IMR-90 (cell line): ENCODE data around the gene CASTOR1. TPM values are rescaled to one million over a fixed set of nuclear protein-coding genes. Genes with fewer than 3 reads are reported as not detected.

Experiments used
- ATAC-seq: fragments of 200-7000 bp; cut with Tn5 transposase; 2 replicates; pipeline ENCODE4 v1.9.1; 2020; ENCODE audit warnings: low read depth, mild to moderate bottlenecking, moderate library complexity
- BruUV-seq: library from RNA; stranded (reverse); fragments of 400-500 nt; replicated peaks from 2 replicates; lab custom pipeline; 2021; lab: Mats Ljungman, UMichigan
- CTCF ChIA-PET: fragments of 300-600 bp; formaldehyde crosslinking; extraction: SDS; loops from one replicate; lab custom pipeline; 2021; ENCODE audit warnings: antibody characterized with exemption; lab: Yijun Ruan, JAX
- POLR2A ChIA-PET: fragments of 300-600 bp; sonication (Branson Sonifier 250); formaldehyde crosslinking; loops from one replicate; lab custom pipeline; 2022; ENCODE audit warnings: antibody characterized with exemption; ENCODE audit not compliant: unreplicated experiment; lab: Charles Lee
- DNase-seq: peaks from one replicate; pipeline ENCODE4 v3.0.0; 2013
- H2AFZ ChIP-seq: replicated peaks from 2 replicates; pipeline ENCODE3; 2013; ENCODE audit warnings: low read length, mild to moderate bottlenecking; ENCODE audit not compliant: poor library complexity
- H2AK5ac ChIP-seq: 2 replicates; pipeline ENCODE4 v1.6.1; 2013; ENCODE audit warnings: low read depth, low read length, inconsistent platforms
- H2AK9ac ChIP-seq: replicated peaks from 2 replicates; pipeline ENCODE3; 2013; ENCODE audit warnings: mild to moderate bottlenecking, low read depth, low read length, moderate library complexity; ENCODE audit not compliant: poor library complexity
- H2BK120ac ChIP-seq: 2 replicates; pipeline ENCODE4 v1.6.1; 2013; ENCODE audit warnings: low read depth, low read length, inconsistent platforms
- H2BK15ac ChIP-seq: 3 replicates; pipeline ENCODE4 v1.6.1; 2013; ENCODE audit warnings: low read depth, low read length, inconsistent platforms
- H2BK20ac ChIP-seq: 2 replicates; pipeline ENCODE4 v1.6.1; 2013; ENCODE audit warnings: low read depth, mild to moderate bottlenecking, inconsistent platforms, low read length, moderate library complexity
- H2BK5ac ChIP-seq: 2 replicates; pipeline ENCODE4 v1.6.1; 2013; ENCODE audit warnings: mild to moderate bottlenecking, low read depth, low read length, inconsistent platforms; ENCODE audit not compliant: poor library complexity, severe bottlenecking
- H3K14ac ChIP-seq: replicated peaks from 2 replicates; pipeline ENCODE4 v1.6.1; 2013; ENCODE audit warnings: low read depth, low read length, inconsistent platforms
- H3K18ac ChIP-seq: 2 replicates; pipeline ENCODE4 v1.6.1; 2013; ENCODE audit warnings: low read depth, low read length, control low read depth
- H3K23ac ChIP-seq: 2 replicates; pipeline ENCODE4 v1.6.1; 2013; ENCODE audit warnings: low read depth, low read length, inconsistent platforms
- H3K27ac ChIP-seq: 2 replicates; pipeline ENCODE4 v1.5.1; 2013; ENCODE audit warnings: mild to moderate bottlenecking, control low read depth, low read length; ENCODE audit not compliant: insufficient read depth
- H3K27me3 ChIP-seq: 2 replicates; pipeline ENCODE4 v1.6.1; 2013; ENCODE audit warnings: low read length; ENCODE audit not compliant: control insufficient read depth, insufficient read depth
- H3K36me3 ChIP-seq: 2 replicates; pipeline ENCODE4 v1.6.1; 2013; ENCODE audit warnings: low read length, mixed read lengths; ENCODE audit not compliant: control insufficient read depth, insufficient read depth
- H3K4ac ChIP-seq: 2 replicates; pipeline ENCODE4 v1.6.1; 2013; ENCODE audit warnings: low read depth, low read length, inconsistent platforms
- H3K4me1 ChIP-seq: 2 replicates; pipeline ENCODE4 v1.6.1; 2013; ENCODE audit warnings: low read length, mixed read lengths; ENCODE audit not compliant: control insufficient read depth, insufficient read depth
- H3K4me2 ChIP-seq: 2 replicates; pipeline ENCODE4 v1.6.1; 2013; ENCODE audit warnings: low read depth, mild to moderate bottlenecking, control low read depth, low read length, moderate library complexity
- H3K4me3 ChIP-seq: 2 replicates; pipeline ENCODE4 v1.5.1; 2013; ENCODE audit warnings: low read depth, mild to moderate bottlenecking, control low read depth, low read length, moderate library complexity; ENCODE audit not compliant: insufficient read depth
- H3K56ac ChIP-seq: 2 replicates; pipeline ENCODE4 v1.6.1; 2013; ENCODE audit warnings: low read length, inconsistent platforms; ENCODE audit not compliant: insufficient read depth; ENCODE audit errors: extremely low read depth
- H3K79me1 ChIP-seq, 2 experiments: 2 replicates each; pipeline ENCODE4 v1.6.1; 2013; ENCODE audit warnings: low read length in 2 of 2, inconsistent platforms in 1 of 2, low read depth in 1 of 2
- H3K9ac ChIP-seq: 2 replicates; pipeline ENCODE4 v1.6.1; 2013; ENCODE audit warnings: low read depth, low read length, control low read depth
- H3K9me1 ChIP-seq: 2 replicates; pipeline ENCODE4 v1.6.1; 2013; ENCODE audit warnings: low read length, inconsistent platforms; ENCODE audit not compliant: insufficient read depth
- H3K9me3 ChIP-seq: 2 replicates; pipeline ENCODE4 v1.6.1; 2013; ENCODE audit warnings: low read length; ENCODE audit not compliant: control insufficient read depth, insufficient read depth
- H4K20me1 ChIP-seq: 2 replicates; pipeline ENCODE4 v1.6.1; 2013; ENCODE audit warnings: low read length, inconsistent platforms; ENCODE audit not compliant: insufficient read depth
- H4K5ac ChIP-seq: 2 replicates; pipeline ENCODE4 v1.6.1; 2013; ENCODE audit warnings: mild to moderate bottlenecking, low read depth, low read length, control low read depth
- H4K8ac ChIP-seq, 2 experiments: 2 replicates each; pipeline ENCODE4 v1.6.1; 2013; ENCODE audit warnings: low read depth in 2 of 2, low read length in 2 of 2, control low read depth in 1 of 2, inconsistent platforms in 1 of 2
- H4K91ac ChIP-seq: 2 replicates; pipeline ENCODE4 v1.6.1; 2013; ENCODE audit warnings: low read depth, low read length, inconsistent platforms; ENCODE audit not compliant: insufficient read depth
- BHLHE40 ChIP-seq: fragments of 150-350 bp; IDR thresholded peaks from 2 replicates; pipeline ENCODE4 v1.6.1; 2016; ENCODE audit warnings: mild to moderate bottlenecking, low read depth, low read length
- CHD1 ChIP-seq: IDR thresholded peaks from 2 replicates; pipeline ENCODE4 v1.6.1; 2012; ENCODE audit warnings: low read depth, low read length, improper control_type of control experiment
- CTCF ChIP-seq: conservative IDR thresholded peaks from 2 replicates; pipeline ENCODE4 v1.5.1; 2012; ENCODE audit warnings: mild to moderate bottlenecking, low read depth, low read length, improper control_type of control experiment
- ELK1 ChIP-seq: fragments of 150-350 bp; IDR thresholded peaks from 2 replicates; pipeline ENCODE4 v1.6.1; 2016; ENCODE audit warnings: low read depth, mild to moderate bottlenecking, low read length, moderate library complexity, borderline replicate concordance
- FOS ChIP-seq: fragments of 150-350 bp; IDR thresholded peaks from 2 replicates; pipeline ENCODE4 v1.6.1; 2016; ENCODE audit warnings: low read depth, low read length
- MAFK ChIP-seq: IDR thresholded peaks from 2 replicates; pipeline ENCODE4 v1.6.1; 2012; ENCODE audit warnings: low read depth, low read length, improper control_type of control experiment
- POLR2A ChIP-seq: IDR thresholded peaks from 2 replicates; pipeline ENCODE4 v1.6.1; 2012; ENCODE audit warnings: mild to moderate bottlenecking, low read depth, low read length
- RAD21 ChIP-seq: IDR thresholded peaks from 2 replicates; pipeline ENCODE4 v1.6.1; 2012; ENCODE audit warnings: low read length, improper control_type of control experiment
- RFX5 ChIP-seq: IDR thresholded peaks from 2 replicates; pipeline ENCODE4 v1.8.0; 2012; ENCODE audit warnings: low read depth, mild to moderate bottlenecking, low read length, moderate library complexity
- SMC3 ChIP-seq: fragments of 150-350 bp; IDR thresholded peaks from 2 replicates; pipeline ENCODE4 v1.6.1; 2016; ENCODE audit warnings: low read depth, mild to moderate bottlenecking, antibody characterized with exemption, low read length, moderate library complexity
- USF2 ChIP-seq: fragments of 150-350 bp; IDR thresholded peaks from 2 replicates; pipeline ENCODE4 v1.6.1; 2017; ENCODE audit warnings: mild to moderate bottlenecking, antibody characterized with exemption, low read length, low read depth
- WGBS, 2 experiments: methylation state at CpG; one replicate each; pipeline versions ENCODE4 v1.1.5 to v1.1.7; 2013; ENCODE audit warnings: missing lambda C conversion rate in 2 of 2; ENCODE audit not compliant: insufficient read length in 1 of 2; ENCODE audit errors: extremely low coverage in 2 of 2; 5-methylcytosine and 5-hydroxymethylcytosine counted together
- dilution Hi-C: fragments of 300-500 bp; cut with HindIII; formaldehyde crosslinking; loops from one replicate; pipeline ENCODE4 v1.14.3; 2018; ENCODE audit warnings: low sequenced_read_pairs; ENCODE audit not compliant: unreplicated experiment
- in situ Hi-C: fragments of 300-500 bp; cut with MboI; formaldehyde crosslinking; loops from 3 replicates; pipeline ENCODE4 v1.14.3; 2019; ENCODE audit warnings: low sequenced_read_pairs, inconsistent platforms, mixed read lengths
- intact Hi-C: fragments of 100-400 bp; cut with micrococcal nuclease; formaldehyde crosslinking; loops from 2 replicates; pipeline ENCODE4 v1.10.0; 2022
- polyA plus RNA-seq, 3 experiments: library from polyadenylated mRNA; depleted of rRNA; stranded (reverse); fragments of >200 nt; gene quantifications; 2 replicates each; pipeline ENCODE4 v1.2.3, GENCODE V29; 2012; ENCODE audit warnings: low replicate concordance in 1 of 3
- total RNA-seq: library from RNA; depleted of rRNA; stranded (reverse); fragments of >200 nt; gene quantifications from 2 replicates; pipeline ENCODE4 v1.2.3, GENCODE V29; 2012

Gene CASTOR1
- total and polyA plus RNA-seq, 2 of the 4 experiments (the other 2 are of a cell fraction): 10.6 to 23.5 TPM

GRCh38 chr22:30336752-30337460 lies 47.6 kb upstream of the CASTOR1 start:
- ATAC-seq (no peak), DNase-seq (no peak)
- Histone ChIP-seq H4K8ac (no peak overlapping the region), H3K56ac (no peak overlapping the region), H3K9me1 (peaks cover 11% of the 10 kb centered on the region), H3K79me1 (peaks cover 2 to 11% of the 10 kb centered on the region in 2 experiments; a peak in 3 of 4 replicates), H3K23ac (no peak overlapping the region), H3K4ac (no peak overlapping the region), H3K4me2 (no peak overlapping the region), H4K5ac (no peak overlapping the region), H2AK5ac (no peak overlapping the region), H2AFZ (no peak overlapping the region), H2BK15ac (no peak overlapping the region), H4K91ac (no peak overlapping the region), H2AK9ac (no peak overlapping the region), H3K36me3 (peaks cover 93% of the 10 kb centered on the region), H3K18ac (no peak overlapping the region), H4K20me1 (0 out of 2 replicates have a peak, but pooled peaks cover 3% of the 10 kb centered on the region), H2BK5ac (no peak overlapping the region), H2BK120ac (no peak overlapping the region), H3K4me3 (no peak overlapping the region), H3K14ac (no peak overlapping the region), H3K27ac (no peak overlapping the region), H2BK20ac (no peak overlapping the region), H3K4me1 (no peaks in the 10 kb centered on the region), H3K9ac (no peak overlapping the region), H3K9me3 (no peaks in the 10 kb centered on the region), H3K27me3 (no peaks in the 10 kb centered on the region)
- no CpG with 5 or more reads among the region's 4 CpGs for WGBS, 2 experiments
- TF ChIP-seq CTCF: no peak
- no peak for TF ChIP-seq CHD1
- no peak for TF ChIP-seq FOS
- no peak for TF ChIP-seq POLR2A
- no peak for TF ChIP-seq SMC3
- no peak for TF ChIP-seq MAFK
- no peak for TF ChIP-seq RFX5
- no peak for TF ChIP-seq USF2
- TF ChIP-seq ELK1: no peak
- TF ChIP-seq RAD21: no peak
- TF ChIP-seq BHLHE40: no peak
- in situ Hi-C loops: no loop called here
- CTCF ChIA-PET: no interaction called here
- BruUV-seq: no TSS peak
- POLR2A ChIA-PET: interaction anchor here (1.5 kb wide), 1 partner anchor 10 kb away, joined by 3 read pairs; the partner anchor contains the start of gene TBC1D10A
- intact Hi-C loops: no loop called here
- dilution Hi-C loops: no loop called here
